ENCODE results near the gene LCLAT1.

LCLAT1 gene

GRCh38 chr2:30649828-30650227 lies 202.8 kb downstream of the LCLAT1 start:
- no peak for DNase-seq

DNA sequence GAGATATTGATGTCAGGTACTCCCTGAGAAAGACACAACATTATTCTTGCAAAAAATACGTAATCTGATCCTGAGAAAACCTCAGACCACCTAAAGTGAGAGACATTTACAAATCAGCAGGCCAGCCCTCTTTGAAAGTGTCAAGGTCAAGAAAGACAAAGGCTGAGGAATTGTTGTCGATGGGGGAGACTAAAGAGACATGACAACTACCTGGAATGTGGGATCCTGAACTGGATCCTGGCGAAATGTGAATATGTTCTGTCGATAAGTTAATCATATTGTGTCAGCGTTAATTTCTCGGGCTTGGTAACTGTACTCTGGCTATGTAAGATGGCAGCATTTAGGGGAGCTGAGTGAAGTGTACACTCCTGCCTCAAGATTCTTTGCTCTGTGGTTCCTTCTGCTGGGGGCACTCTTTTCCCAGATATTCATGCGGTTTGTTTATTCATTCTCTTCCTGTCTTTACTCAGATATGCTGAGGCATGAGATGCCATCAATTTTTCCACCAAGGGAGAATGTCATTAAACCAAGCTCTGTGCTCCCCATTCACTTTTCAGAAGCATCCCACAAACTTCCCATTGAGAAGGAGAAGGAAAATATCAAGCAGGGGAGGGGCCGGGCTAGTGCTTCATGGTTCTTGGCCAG lies 205.3 kb downstream of the LCLAT1 start:
- DNase-seq = no peak

DNA sequence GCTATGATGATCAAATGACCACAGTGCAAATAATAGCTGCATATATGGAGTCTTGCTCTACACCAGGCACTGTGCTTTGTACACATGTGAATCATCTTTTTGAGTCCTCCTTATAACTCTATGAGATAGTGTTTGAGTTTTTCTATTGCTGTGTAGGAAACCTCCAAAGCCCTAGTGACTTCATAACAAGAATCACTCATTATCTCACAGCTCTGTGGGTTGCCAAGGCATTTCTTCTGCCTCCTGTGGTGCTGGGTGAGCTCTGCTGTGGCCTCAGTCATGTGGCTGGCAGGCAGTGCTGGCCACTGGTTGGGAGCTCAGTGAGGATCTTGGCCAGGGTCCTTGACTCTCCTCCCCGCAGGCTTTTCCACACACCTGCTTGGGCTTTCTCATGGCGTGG lies 206.8 kb downstream of the LCLAT1 start:
- no peak for DNase-seq

DNA sequence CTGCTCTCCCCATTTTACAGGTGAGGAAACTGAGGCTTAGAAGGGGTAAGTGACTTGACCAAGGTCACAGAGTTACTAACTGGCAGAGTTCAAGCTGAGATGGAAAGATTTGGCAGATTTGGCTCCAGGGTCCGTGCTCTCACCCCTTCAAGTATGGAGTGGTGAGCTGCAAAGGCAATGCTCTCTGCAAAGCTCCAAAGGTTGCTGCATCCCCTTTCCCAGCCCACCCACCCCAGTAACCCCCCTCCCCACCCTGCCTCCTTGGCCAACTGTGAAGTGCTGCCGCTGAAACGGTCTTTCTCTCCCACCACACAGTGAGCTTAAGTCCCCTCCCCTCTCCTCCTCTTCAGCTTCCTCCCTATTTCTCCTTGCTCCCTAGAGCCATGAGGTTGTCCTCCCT lies 207.4 kb downstream of the LCLAT1 start:
- no peak for DNase-seq

DNA sequence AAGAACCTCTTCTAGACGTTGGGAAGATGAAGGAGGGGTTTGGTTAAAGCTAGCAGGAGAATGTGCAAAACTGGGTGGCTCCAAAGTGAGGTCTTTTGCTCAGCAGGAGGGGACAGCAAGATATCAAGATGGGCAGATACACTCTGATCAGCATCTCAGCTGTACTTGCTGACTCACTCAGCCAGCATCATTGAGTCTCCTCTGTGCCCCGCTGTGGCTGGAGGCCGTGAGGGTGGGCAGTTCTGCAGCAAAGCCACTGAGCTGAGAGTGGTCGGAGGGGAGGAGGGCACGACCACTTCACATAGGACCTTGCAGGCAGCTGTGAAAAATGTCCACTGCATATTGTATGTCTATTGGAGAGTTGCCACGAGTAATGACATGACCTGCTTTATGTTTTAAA lies 208.2 kb downstream of the LCLAT1 start:
- DNase-seq = no peak

GRCh38 chr2:30655660-30656059 lies 208.6 kb downstream of the LCLAT1 start:
- no peak for DNase-seq

DNA sequence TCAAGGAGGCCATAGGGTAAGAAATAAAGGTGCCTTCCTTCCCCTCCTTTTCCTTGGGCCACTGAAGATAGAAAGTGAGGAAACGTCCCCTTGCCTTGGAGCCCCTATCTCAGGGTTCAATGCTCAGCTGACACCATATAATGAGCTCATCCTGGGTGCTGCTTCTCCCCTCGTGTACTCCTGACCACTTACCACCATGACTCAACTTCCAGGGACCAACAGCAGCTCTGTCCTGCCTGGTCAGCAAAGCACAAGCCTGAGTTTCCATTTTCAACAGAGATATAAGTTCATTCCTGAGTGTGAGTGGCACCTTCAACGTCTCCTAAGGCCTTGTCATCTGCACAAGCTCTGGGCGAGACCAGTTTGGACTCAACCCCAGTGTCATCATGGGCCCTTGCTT lies 209.0 kb downstream of the LCLAT1 start:
- no peak for DNase-seq

- no peak for DNase-seq
Observed at GRCh38 chr2:30661173-30662107, 214.4 kb downstream of the LCLAT1 start.

DNA sequence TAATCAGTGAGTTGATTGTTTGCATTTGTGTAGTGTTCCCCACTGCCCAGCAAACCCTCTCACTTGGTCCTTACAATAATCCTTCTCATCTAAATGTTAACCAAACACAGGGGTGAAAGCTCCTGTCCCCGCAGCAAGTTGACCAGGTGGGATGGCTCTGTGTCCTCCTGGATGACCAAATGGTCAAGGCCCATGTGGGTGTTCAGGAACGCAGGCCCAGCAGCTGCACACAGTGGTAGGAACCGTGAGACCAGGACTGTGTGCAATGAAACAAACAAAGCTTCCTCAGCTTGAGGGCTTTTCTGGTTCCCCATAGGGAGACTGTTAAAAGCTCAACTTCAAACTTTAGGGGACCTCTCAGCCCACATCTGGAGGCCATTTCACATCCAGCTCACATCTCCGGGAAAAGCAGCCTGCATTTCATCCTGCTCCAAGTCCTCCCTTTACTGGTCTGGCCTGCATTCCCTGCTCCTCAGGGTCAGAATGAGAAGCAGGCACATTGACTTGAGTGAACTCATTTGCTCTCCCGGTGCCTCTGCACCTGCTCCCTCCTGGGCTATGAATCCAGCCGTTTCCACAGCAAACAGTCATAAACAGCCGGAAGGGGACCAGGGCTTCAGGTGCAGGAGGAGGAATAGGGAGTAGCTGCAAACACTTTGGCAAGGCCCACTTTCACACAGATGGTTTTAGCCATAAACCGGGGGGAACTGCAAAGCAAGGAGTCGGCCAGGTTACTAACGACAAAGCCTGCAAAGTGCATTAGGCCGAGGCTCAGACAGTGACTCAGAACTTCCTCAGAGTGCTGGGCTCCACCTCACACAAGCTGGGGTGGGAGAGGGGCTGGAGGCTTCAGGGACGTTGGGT lies 215.5 kb downstream of the LCLAT1 start:
- DNase-seq = no peak

DNA sequence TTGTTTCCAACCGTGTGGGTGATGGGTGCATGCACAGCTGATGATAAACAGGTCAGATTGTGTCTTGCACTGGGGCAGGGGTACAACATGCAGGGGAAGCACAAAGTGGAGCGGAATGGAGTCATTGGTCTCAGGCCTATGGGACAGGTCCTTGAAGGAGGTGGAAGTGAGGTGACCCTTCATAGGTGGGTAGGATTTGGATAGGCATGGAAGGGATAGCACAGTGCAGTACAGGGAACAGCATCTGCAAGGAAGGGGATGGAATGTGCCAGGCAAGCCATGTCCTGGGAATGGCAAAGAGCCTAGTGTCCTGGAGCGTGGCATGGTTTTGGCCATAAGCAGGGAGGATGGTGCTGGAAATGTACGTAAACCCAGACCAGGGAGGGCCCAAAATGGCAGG lies 216.3 kb downstream of the LCLAT1 start:
- no peak for DNase-seq

DNA sequence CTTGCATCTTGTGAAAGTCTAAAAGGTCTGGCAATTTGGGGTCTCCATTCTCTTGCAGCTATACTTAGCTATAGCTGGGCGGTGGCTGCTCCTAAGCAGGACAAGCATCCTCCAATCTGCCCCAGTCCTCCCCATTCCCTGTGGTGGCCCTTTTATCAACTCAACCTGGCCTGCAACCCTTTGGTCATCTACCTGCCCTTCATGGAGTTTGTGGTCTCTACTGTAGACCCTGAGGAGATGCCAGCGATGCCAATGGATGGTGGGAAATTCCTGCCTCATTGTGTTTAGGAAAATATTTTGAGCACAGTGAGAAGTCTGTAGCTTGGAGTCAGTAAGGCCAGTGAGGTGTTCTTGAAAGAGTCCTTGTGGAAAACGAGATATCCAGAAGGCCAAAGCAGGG lies 216.8 kb downstream of the LCLAT1 start:
- DNase-seq = no peak

DNA sequence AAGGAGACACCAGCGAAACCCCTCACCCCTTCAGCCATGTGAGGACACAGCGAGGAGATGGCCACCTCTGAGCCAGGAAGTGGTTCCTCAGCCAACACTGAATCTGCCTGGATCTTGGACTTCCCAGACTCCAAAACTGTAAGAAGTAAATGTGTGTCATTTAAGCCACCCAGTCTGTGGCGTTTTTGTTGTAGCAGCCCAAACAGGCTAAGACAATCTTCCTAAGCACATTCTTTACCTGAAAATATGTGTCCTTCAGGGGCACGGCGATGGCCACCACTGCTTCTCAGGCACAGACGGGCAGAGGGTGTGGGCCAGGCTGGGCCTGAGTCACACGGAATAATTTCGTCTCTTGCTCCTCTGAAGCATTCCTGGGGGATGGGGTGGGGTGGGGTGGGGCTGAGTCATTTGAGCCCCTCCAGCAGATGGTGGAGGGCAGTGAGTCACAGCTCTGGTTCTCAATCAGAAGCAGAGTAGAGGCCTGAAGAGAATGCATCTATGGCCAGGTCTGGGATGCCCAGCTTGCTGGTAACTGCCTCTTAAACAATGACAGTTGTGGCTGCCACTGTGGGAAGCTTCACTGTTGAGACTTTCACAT lies 217.8 kb downstream of the LCLAT1 start:
- DNase-seq = no peak

- DNase-seq = no peak
Observed at GRCh38 chr2:30665761-30666265, 218.8 kb downstream of the LCLAT1 start.

GRCh38 chr2:30666266-30666874 lies 219.3 kb downstream of the LCLAT1 start:
- no peak for DNase-seq

GRCh38 chr2:30670453-30670852 lies 223.4 kb downstream of the LCLAT1 start:
- no peak for DNase-seq

DNA sequence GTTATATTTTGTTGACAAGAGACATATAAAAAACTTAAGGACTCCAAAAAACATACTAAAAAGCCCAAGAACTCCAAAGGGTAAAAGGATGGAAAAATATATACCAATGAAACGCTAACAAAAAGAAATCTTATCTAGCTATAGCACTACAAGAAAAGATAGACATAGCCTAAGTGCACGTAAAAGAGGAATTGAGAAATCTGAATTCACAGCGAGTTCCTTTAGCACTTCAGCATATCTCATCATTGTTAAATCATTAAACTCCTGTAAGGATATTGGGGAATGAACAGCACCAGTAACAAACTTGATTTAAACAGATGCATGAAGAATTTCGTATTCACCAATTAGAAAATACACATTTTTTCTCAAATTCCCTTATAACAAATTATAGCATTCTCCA lies 226.1 kb downstream of the LCLAT1 start:
- DNase-seq = no peak

GRCh38 chr2:30675758-30676157 lies 228.7 kb downstream of the LCLAT1 start:
- DNase-seq = no peak

DNA sequence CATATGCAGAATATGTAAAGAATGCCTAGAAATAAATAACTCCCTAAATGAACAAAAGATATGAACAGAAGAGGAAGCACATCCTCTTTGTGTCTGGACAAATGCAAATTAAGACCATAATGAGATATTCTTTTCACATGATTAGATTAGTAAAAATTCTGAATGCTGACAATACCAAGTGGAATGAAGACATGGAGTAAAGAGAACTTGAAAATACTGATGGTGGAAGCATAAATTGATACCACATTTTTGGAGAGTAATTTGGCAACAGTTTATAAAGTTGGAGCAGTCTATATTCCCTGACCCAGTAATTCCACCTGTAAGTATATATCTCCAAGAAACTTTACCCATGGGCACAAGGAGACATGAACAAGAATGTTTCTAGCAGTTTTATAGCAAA lies 230.2 kb downstream of the LCLAT1 start:
- DNase-seq = no peak

GRCh38 chr2:30677861-30678385 lies 230.9 kb downstream of the LCLAT1 start:
- no peak for DNase-seq

GRCh38 chr2:30678410-30679137 lies 231.5 kb downstream of the LCLAT1 start:
- no peak for DNase-seq

DNA sequence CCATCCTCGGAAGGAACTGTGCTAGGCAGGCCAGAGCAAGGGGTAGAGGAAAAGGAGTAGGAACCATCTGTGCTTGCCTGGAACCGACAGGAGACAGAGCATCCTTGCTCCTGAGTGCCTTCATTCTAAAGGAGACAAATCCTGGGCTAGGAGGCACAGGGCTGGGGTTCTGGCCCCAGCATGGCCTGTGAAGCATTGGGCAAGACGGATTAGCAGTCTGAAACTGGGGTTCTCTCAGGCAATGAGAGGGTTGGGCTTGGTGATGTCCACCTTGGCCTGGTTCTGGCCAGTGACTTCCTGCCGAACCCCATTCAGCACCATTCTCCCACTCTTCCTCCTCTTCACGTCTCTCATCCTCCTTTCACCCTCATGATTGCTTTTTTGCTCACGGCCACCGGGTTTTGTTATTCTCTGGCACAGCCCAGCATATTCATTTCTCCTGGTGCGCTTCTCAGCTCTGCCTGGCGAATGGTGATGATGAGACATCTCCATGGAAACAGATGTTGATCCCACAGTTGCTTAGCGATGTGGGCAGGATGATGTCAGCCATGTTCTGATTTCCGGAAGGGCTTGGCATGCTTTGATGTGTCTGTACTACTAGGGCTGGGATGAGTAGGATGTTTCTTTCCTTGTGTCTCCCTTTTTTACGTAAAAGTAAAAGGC lies 232.5 kb downstream of the LCLAT1 start:
- no peak for DNase-seq

All from bone marrow (tissue), 2 donors.